Mesendoderm (in vitro differentiated cells): ENCODE results near the gene NDUFB7.
"Not testable (repeated sequence)": the region's sequence is repeated elsewhere in the genome, so short reads cannot be mapped to it uniquely, and the experiment has no call there.

Experiments
- DNase-seq: peaks from one replicate; pipeline ENCODE4 v3.0.0; 2013
- H2AK5ac ChIP-seq: 2 replicates; pipeline ENCODE4 v1.6.1; 2013; ENCODE audit warnings: low read length, inconsistent platforms
- H2BK120ac ChIP-seq: 2 replicates; pipeline ENCODE4 v1.6.1; 2013; ENCODE audit warnings: low read depth, mild to moderate bottlenecking, low read length, moderate library complexity, mixed read lengths
- H2BK15ac ChIP-seq: replicated peaks from 2 replicates; pipeline ENCODE4 v1.6.1; 2013; ENCODE audit warnings: low read depth, mild to moderate bottlenecking, moderate library complexity
- H2BK5ac ChIP-seq: 2 replicates; pipeline ENCODE4 v1.6.1; 2013; ENCODE audit warnings: low read length, inconsistent platforms
- H3K18ac ChIP-seq: 2 replicates; pipeline ENCODE4 v1.6.1; 2013; ENCODE audit warnings: mild to moderate bottlenecking, low read length, mixed read lengths
- H3K23ac ChIP-seq: one replicate; pipeline ENCODE4 v1.6.1; 2013; ENCODE audit warnings: low read length
- H3K27ac ChIP-seq: 2 replicates; pipeline ENCODE4 v1.5.1; 2013; ENCODE audit warnings: low read depth, mild to moderate bottlenecking, inconsistent platforms, low read length, moderate library complexity
- H3K27me3 ChIP-seq: 2 replicates; pipeline ENCODE4 v1.6.1; 2013; ENCODE audit warnings: low read length, control low read depth, mild to moderate bottlenecking, inconsistent platforms; ENCODE audit not compliant: insufficient read depth, poor library complexity
- H3K36me3 ChIP-seq: 2 replicates; pipeline ENCODE4 v1.6.1; 2013; ENCODE audit warnings: low read length, inconsistent platforms; ENCODE audit not compliant: control insufficient read depth, insufficient read depth
- H3K4ac ChIP-seq: one replicate; pipeline ENCODE4 v1.6.1; 2013; ENCODE audit warnings: low read depth, mild to moderate bottlenecking, low read length, moderate library complexity
- H3K4me1 ChIP-seq: 2 replicates; pipeline ENCODE4 v1.6.1; 2013; ENCODE audit warnings: low read depth, low read length, inconsistent platforms; ENCODE audit not compliant: control insufficient read depth
- H3K4me2 ChIP-seq: 2 replicates; pipeline ENCODE4 v1.6.1; 2013; ENCODE audit warnings: low read length
- H3K4me3 ChIP-seq: 2 replicates; pipeline ENCODE4 v1.5.1; 2013; ENCODE audit warnings: mild to moderate bottlenecking, low read length
- H3K56ac ChIP-seq: one replicate; pipeline ENCODE4 v1.6.1; 2013; ENCODE audit warnings: low read length
- H3K79me1 ChIP-seq: 2 replicates; pipeline ENCODE4 v1.6.1; 2013; ENCODE audit warnings: low read length, inconsistent platforms
- H3K79me2 ChIP-seq: 2 replicates; pipeline ENCODE4 v1.6.1; 2013; ENCODE audit warnings: mild to moderate bottlenecking, low read length; ENCODE audit not compliant: control insufficient read depth, insufficient read depth
- H3K9ac ChIP-seq: 2 replicates; pipeline ENCODE4 v1.6.1; 2013; ENCODE audit warnings: low read length, inconsistent platforms
- H4K5ac ChIP-seq: one replicate; pipeline ENCODE4 v1.6.1; 2013; ENCODE audit warnings: low read length
- H4K8ac ChIP-seq: one replicate; pipeline ENCODE4 v1.6.1; 2013; ENCODE audit warnings: low read depth, mild to moderate bottlenecking, control low read depth, low read length, moderate library complexity
- WGBS: extraction: QIAGEN DNeasy Blood & Tissue Kit; methylation state at CpG from one replicate; pipeline ENCODE4 v1.1.7; 2013; ENCODE audit warnings: low lambda C conversion rate, missing lambda C conversion rate; ENCODE audit not compliant: insufficient coverage; ENCODE audit errors: extremely low coverage; 5-methylcytosine and 5-hydroxymethylcytosine counted together

NDUFB7 gene

DNA sequence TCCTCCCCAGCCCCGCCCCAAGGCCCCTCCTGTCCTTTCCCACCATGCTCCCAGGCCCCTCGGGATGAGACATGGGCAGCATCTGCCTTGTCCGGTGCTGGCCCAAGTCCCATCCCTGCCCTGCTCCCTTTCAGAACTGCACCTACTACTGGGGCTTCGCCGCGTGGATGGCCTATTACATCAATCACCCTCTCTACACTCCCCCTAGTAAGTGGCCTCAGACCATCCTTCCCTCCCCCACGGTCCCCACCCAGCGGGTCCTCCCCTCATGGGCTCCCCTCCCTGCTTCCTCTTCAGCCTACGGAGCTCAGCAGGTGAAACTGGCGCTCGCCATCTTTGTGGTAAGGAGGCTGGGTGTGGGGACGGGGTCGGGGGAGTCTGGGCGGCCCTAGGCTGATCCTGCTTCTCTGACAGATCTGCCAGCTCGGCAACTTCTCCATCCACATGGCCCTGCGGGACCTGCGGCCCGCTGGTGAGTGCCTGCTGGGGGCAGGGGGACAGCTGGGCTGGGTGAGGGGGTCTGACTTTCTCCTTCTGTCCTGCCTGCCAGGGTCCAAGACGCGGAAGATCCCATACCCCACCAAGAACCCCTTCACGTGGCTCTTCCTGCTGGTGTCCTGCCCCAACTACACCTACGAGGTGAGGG is 7.1 kb downstream of the NDUFB7 start:
- not testable (repeated sequence) for H3K27me3 ChIP-seq, H2BK120ac ChIP-seq, H3K27ac ChIP-seq, H2BK5ac ChIP-seq, H3K9ac ChIP-seq, H3K4me1 ChIP-seq, H4K5ac ChIP-seq, H3K18ac ChIP-seq, H3K23ac ChIP-seq, H3K4me2 ChIP-seq, H3K4ac ChIP-seq, DNase-seq, H3K4me3 ChIP-seq, H3K36me3 ChIP-seq, H3K56ac ChIP-seq, H4K8ac ChIP-seq, H2BK15ac ChIP-seq, H2AK5ac ChIP-seq
- peaks cover 10% of the 10 kb centered on the region for H3K79me2 ChIP-seq
- peaks cover 12% of the 10 kb centered on the region for H3K79me1 ChIP-seq
- no CpG with 5 or more reads among the region's 22 CpGs for WGBS

DNA sequence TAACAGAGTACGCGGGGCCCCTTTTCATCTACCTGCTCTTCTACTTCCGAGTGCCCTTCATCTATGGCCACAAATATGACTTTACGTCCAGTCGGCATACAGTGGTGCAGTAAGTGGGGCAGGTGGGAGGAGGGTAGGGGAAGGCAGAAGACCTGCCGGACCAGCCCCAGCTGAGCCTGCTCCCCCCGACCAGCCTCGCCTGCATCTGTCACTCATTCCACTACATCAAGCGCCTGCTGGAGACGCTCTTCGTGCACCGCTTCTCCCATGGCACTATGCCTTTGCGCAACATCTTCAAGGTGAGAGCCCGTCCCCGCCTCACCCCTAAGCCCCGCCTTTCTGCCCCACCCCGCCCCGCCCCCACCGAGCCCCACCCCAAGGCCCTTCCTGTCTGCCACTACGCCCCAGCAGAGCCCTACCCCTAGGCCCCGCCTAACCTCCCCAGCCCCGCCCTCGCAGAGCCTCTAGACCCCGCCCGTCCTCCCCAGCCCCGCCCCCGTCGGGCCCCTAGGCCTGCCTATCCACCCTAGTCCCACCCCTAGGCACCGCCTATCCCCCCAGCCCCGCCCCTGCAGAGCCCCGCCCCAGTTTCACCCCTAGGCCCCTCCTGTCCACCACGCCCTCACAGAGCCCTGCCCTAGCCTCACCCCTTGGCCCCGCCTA is 7.7 kb downstream of the NDUFB7 start:
- H3K56ac ChIP-seq = no peak overlapping the region
- no peak overlapping the region for H2BK120ac ChIP-seq
- H2BK5ac ChIP-seq = no peak overlapping the region
- H3K18ac ChIP-seq = no peak overlapping the region
- H3K36me3 ChIP-seq = no peaks in the 10 kb centered on the region
- no peak overlapping the region for H3K4me2 ChIP-seq
- no peak overlapping the region for H3K27ac ChIP-seq
- peaks cover 5% of the 10 kb centered on the region for H3K4me1 ChIP-seq
- H3K79me2 ChIP-seq = peaks cover 10% of the 10 kb centered on the region
- no peak overlapping the region for H4K8ac ChIP-seq
- no peak overlapping the region for H4K5ac ChIP-seq
- no peak overlapping the region for H3K4ac ChIP-seq
- H3K27me3 ChIP-seq = no peaks in the 10 kb centered on the region
- no peak overlapping the region for H3K9ac ChIP-seq
- DNase-seq = peak; percentile 84
- H3K79me1 ChIP-seq = peaks cover 9% of the 10 kb centered on the region
- no peak overlapping the region for H2AK5ac ChIP-seq
- no CpG with 5 or more reads among the region's 33 CpGs for WGBS
- H3K23ac ChIP-seq = no peak overlapping the region
- no peak overlapping the region for H2BK15ac ChIP-seq
- H3K4me3 ChIP-seq = no peak overlapping the region

- Histone ChIP-seq H3K4me3 (no peak overlapping the region), H3K79me1 (peaks cover 11% of the 10 kb centered on the region), H3K27ac (no peak overlapping the region), H2BK15ac (no peak overlapping the region), H4K8ac (no peak overlapping the region), H2AK5ac (no peak overlapping the region), H4K5ac (no peak overlapping the region), H3K18ac (no peak overlapping the region), H3K79me2 (peaks cover 12% of the 10 kb centered on the region), H3K27me3 (no peaks in the 10 kb centered on the region), H3K4me1 (peaks cover 5% of the 10 kb centered on the region), H3K56ac (no peak overlapping the region), H2BK5ac (no peak overlapping the region), H3K9ac (no peak overlapping the region), H3K36me3 (no peaks in the 10 kb centered on the region), H3K4me2 (no peak overlapping the region), H2BK120ac (no peak overlapping the region), H3K4ac (no peak overlapping the region), H3K23ac (no peak overlapping the region)
- DNase-seq = no peak
- WGBS = no CpG with 5 or more reads among the region's 16 CpGs
Measured at GRCh38 chr19:14563590-14563926, 8.3 kb downstream of the NDUFB7 start.

GRCh38 chr19:14562660-14563589 is 8.9 kb downstream of the NDUFB7 start:
- Histone ChIP-seq H3K27me3 (no peaks in the 10 kb centered on the region), H2AK5ac (no peak overlapping the region), H3K79me2 (peaks cover 12% of the 10 kb centered on the region), H2BK120ac (no peak overlapping the region), H3K79me1 (peaks cover 10% of the 10 kb centered on the region), H3K4ac (no peak overlapping the region), H3K23ac (no peak overlapping the region), H3K4me2 (no peak overlapping the region), H3K4me1 (peaks cover 7% of the 10 kb centered on the region), H2BK5ac (no peak overlapping the region), H3K18ac (no peak overlapping the region), H2BK15ac (no peak overlapping the region), H3K9ac (peak overlapping the region; percentile 27), H4K8ac (no peak overlapping the region), H3K36me3 (no peaks in the 10 kb centered on the region), H3K56ac (peak overlapping the region; percentile 70), H3K27ac (no peak overlapping the region), H3K4me3 (no peak overlapping the region), H4K5ac (no peak overlapping the region)
- no CpG with 5 or more reads among the region's 23 CpGs for WGBS
- DNase-seq = no peak

- peak overlapping the region; percentile 59 for H3K27ac ChIP-seq
- peak; percentile 53 for DNase-seq
Measured at GRCh38 chr19:14561847-14562351, 10.0 kb downstream of the NDUFB7 start.

More at GRCh38 chr19:14561847-14562351, 10.0 kb downstream of the NDUFB7 start:
- Histone ChIP-seq H4K5ac (no peak overlapping the region), H3K36me3 (no peaks in the 10 kb centered on the region), H2BK5ac (no peak overlapping the region), H2AK5ac (no peak overlapping the region), H3K4me3 (no peak overlapping the region), H2BK120ac (no peak overlapping the region), H2BK15ac (no peak overlapping the region), H3K4me2 (no peak overlapping the region), H3K18ac (no peak overlapping the region), H3K27me3 (no peaks in the 10 kb centered on the region), H3K9ac (peak overlapping the region; percentile 43), H3K79me2 (peaks cover 12% of the 10 kb centered on the region), H3K4ac (no peak overlapping the region), H3K79me1 (peaks cover 10% of the 10 kb centered on the region), H3K56ac (peak overlapping the region; percentile 50), H3K23ac (peak overlapping the region; percentile 45), H4K8ac (no peak overlapping the region), H3K4me1 (peaks cover 7% of the 10 kb centered on the region)
- WGBS = no CpG with 5 or more reads among the region's 22 CpGs
